Neural crest cell (in vitro differentiated cells): Measurements from ENCODE around the gene DUSP16. TPM values are rescaled to one million over a fixed set of nuclear protein-coding genes. Genes with fewer than 3 reads are reported as not detected.
"Not testable (repeated sequence)": the region's sequence is repeated elsewhere in the genome, so short reads cannot be mapped to it uniquely, and the experiment has no call there.

ENCODE experiments used
- DNase-seq: peaks from one replicate; pipeline ENCODE4 v3.0.0; 2021; ENCODE audit warnings: low read depth, mixed read lengths, low spot score
- H3K27ac Mint-ChIP-seq: one replicate; pipeline ENCODE4 v1.8.0; 2021; ENCODE audit warnings: mild to moderate bottlenecking, mixed read lengths; ENCODE audit not compliant: unreplicated experiment
- H3K27me3 Mint-ChIP-seq: 2 replicates; pipeline ENCODE4 v1.8.0; 2021; ENCODE audit warnings: low read depth, mild to moderate bottlenecking, mixed read lengths
- H3K36me3 Mint-ChIP-seq: 2 replicates; pipeline ENCODE4 v1.8.0; 2021; ENCODE audit warnings: low read depth, mild to moderate bottlenecking, mixed read lengths
- H3K4me1 Mint-ChIP-seq: 2 replicates; pipeline ENCODE4 v1.8.0; 2021; ENCODE audit warnings: mixed read lengths
- H3K4me3 Mint-ChIP-seq: one replicate; pipeline ENCODE4 v1.8.0; 2021; ENCODE audit warnings: mild to moderate bottlenecking, mixed read lengths
- H3K9me3 Mint-ChIP-seq: 2 replicates; pipeline ENCODE4 v1.8.0; 2021; ENCODE audit warnings: mixed read lengths
- total RNA-seq: library from RNA; stranded (reverse); gene quantifications from 2 replicates; pipeline ENCODE4 v1.2.1, GENCODE V29; 2021
- TF ChIP-seq, protein P1 (sequence below): fragments of 200-600 bp; sonication (generic); conservative IDR thresholded peaks from 2 replicates; pipeline ENCODE4 v1.5.0; 2021; ENCODE audit warnings: antibody characterized with exemption, mild to moderate bottlenecking

Gene DUSP16
- total RNA-seq, 1 donor from 2014 or later = 30.8 TPM

DNA sequence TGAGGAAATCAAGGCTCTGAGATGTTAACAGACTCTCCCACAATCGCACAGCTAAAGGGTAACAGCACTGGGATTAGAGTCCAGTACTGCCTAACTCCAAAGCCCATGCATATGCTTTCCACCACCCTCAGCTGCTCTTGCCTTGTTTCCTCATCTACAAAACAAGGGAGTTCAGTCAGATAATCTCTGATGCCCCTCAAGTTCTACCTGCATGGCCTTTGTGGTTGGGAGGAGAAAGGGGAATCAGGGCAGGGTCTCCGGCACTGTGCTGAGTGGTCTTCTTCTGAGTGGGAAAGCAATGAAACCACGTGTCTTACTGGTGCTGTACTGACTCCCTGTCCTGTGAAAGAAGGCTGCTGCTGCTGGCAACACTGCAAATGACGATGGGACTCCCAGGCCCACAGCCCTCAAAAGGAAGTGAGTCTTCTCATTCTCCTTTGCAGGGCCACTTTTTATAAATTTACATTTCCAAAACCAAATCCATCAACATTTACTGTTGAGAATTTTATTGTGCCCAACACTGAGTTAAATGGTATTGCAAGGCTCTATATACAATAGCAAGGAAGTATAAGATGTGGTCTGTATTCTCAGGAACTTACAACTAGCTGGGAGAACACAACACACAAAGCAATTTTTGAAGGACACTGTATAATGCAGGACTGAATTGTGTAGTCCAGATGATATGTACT, 19.7 kb upstream of the DUSP16 start:
- Mint-ChIP-seq H3K4me1 (no peaks in the 10 kb centered on the region), H3K36me3 (no peaks in the 10 kb centered on the region), H3K9me3 (no peaks in the 10 kb centered on the region), H3K27ac (no peak overlapping the region), H3K4me3 (no peak overlapping the region), H3K27me3 (no peaks in the 10 kb centered on the region)
- TF ChIP-seq, protein P1, sequence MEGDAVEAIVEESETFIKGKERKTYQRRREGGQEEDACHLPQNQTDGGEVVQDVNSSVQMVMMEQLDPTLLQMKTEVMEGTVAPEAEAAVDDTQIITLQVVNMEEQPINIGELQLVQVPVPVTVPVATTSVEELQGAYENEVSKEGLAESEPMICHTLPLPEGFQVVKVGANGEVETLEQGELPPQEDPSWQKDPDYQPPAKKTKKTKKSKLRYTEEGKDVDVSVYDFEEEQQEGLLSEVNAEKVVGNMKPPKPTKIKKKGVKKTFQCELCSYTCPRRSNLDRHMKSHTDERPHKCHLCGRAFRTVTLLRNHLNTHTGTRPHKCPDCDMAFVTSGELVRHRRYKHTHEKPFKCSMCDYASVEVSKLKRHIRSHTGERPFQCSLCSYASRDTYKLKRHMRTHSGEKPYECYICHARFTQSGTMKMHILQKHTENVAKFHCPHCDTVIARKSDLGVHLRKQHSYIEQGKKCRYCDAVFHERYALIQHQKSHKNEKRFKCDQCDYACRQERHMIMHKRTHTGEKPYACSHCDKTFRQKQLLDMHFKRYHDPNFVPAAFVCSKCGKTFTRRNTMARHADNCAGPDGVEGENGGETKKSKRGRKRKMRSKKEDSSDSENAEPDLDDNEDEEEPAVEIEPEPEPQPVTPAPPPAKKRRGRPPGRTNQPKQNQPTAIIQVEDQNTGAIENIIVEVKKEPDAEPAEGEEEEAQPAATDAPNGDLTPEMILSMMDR = no peak
- DNase-seq = no peak

DNA sequence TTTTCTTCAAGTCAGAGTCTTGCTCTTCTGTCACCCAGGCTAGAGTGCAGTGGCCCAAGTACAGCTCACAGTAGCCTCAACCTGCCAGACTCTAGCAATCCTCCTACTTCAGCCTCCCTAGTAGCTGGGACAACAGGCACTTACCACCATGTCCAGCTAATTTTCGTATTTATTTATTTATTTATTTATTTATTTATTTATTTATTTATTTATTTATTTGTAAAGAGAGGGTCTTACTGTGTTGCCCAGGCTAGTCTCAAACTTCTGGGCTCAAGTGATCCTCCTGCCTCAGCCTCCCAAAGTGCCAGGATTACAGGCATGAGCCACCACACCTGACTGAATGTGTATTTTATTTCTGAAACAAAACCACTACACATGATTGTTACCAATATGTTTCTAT, 18.1 kb upstream of the DUSP16 start:
- H3K9me3 Mint-ChIP-seq, H3K4me3 Mint-ChIP-seq, H3K36me3 Mint-ChIP-seq, DNase-seq, H3K27me3 Mint-ChIP-seq, H3K27ac Mint-ChIP-seq, H3K4me1 Mint-ChIP-seq: not testable (repeated sequence)

DNA sequence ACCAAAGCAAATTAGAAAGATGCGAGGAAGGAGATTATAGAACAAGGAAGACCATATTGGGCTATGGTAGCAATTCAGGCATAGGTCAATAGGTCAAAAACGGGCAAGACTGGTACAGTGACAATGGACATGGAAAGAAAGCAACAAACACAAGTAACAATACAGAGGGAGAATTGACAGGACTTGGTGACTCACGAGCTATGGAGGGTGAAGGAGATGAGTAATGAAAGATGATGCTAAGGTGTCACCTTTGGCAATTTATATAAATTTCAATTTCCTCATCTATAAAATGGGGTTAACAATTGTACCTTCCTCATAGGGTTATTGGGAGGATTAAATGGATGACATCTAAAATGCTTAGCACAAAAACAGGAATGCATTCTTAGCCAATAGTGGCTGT, 15.1 kb upstream of the DUSP16 start:
- H3K4me1 Mint-ChIP-seq = no peaks in the 10 kb centered on the region
- TF ChIP-seq, protein P1 = no peak
- H3K36me3 Mint-ChIP-seq = no peaks in the 10 kb centered on the region
- H3K27ac Mint-ChIP-seq = no peak overlapping the region
- no peaks in the 10 kb centered on the region for H3K27me3 Mint-ChIP-seq
- H3K4me3 Mint-ChIP-seq = no peak overlapping the region
- DNase-seq = no peak
- no peaks in the 10 kb centered on the region for H3K9me3 Mint-ChIP-seq

DNA sequence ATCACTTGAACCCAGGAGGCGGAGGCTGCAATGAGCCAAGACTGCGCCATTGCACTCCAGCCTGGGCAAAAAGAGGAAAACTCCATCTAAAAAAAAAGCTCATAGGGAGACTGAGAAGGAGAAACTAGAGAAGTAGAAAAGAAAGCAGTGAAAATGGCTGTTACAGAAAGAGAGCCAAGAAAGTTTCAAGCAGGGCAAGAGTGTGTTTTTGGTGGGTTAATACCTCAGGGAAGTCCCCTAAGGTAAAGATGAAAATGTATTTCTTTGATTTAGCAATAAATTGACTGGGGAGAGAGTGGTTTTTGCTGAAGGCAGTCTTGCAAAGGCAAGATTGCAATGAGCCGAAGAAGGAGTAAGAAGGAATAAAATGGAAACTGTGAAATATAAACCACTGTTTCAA, 10.0 kb upstream of the DUSP16 start:
- Mint-ChIP-seq H3K4me1 (no peaks in the 10 kb centered on the region), H3K27ac (no peak overlapping the region), H3K36me3 (no peaks in the 10 kb centered on the region), H3K27me3 (no peaks in the 10 kb centered on the region), H3K9me3 (peaks cover under 1% of the 10 kb centered on the region), H3K4me3 (no peak overlapping the region)
- no peak for DNase-seq
- TF ChIP-seq, protein P1 = no peak

DNA sequence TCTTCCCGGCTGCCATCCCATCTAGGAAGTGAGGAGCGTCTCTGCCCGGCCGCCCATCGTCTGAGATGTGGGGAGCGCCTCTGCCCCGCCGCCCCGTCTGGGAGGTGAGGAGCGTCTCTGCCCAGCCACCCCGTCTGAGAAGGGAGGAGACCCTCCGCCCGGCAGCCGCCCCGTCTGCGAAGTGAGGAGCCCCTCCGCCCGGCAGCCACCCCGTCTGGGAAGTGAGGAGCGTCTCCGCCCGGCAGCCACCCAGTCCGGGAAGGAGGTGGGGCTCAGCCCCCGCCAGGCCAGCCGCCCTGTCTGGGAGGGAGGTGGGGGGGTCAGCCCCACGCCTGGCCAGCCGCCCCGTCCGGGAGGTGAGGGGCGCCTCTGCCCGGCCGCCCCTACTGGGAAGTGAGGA, 3.3 kb upstream of the DUSP16 start:
- H3K27ac Mint-ChIP-seq, DNase-seq: not testable (repeated sequence)
- peaks cover 13% of the 10 kb centered on the region for H3K9me3 Mint-ChIP-seq

DNA sequence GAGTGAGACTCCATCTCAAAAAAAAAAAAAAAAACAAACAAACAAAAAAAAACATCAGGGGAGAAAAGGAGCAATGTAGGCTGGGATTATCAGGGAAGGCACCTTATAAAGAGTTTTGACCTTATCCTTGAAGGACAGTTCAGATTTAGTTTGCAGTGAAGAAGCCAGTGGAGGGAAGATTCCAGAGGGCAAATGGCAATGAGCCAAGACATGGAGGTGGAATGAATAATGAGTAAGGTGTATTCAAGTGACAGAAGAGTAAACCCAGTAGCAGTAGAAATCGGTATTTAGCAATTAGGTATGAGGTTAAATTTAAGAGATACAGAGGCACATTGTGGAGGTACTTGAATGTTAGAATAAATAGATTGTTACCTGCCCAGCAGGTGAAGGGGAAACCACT, 2.2 kb upstream of the DUSP16 start:
- Mint-ChIP-seq H3K27me3 (no peaks in the 10 kb centered on the region), H3K27ac (no peak overlapping the region), H3K9me3 (peaks cover 13% of the 10 kb centered on the region), H3K4me1 (peaks cover 25% of the 10 kb centered on the region), H3K36me3 (peaks cover 5% of the 10 kb centered on the region), H3K4me3 (no peak overlapping the region)
- TF ChIP-seq, protein P1 = no peak
- DNase-seq = no peak

More for the DNA sequence above, 3.3 kb upstream of the DUSP16 start:
- not testable (repeated sequence) for H3K27me3 Mint-ChIP-seq, H3K36me3 Mint-ChIP-seq, H3K4me3 Mint-ChIP-seq
- H3K4me1 Mint-ChIP-seq = peaks cover 16% of the 10 kb centered on the region
